ENCODE measurements around the gene TEPSIN.
A peak's percentile ranks its signal among the peaks of the same experiment; 100 is the strongest.

Gene TEPSIN

DNA sequence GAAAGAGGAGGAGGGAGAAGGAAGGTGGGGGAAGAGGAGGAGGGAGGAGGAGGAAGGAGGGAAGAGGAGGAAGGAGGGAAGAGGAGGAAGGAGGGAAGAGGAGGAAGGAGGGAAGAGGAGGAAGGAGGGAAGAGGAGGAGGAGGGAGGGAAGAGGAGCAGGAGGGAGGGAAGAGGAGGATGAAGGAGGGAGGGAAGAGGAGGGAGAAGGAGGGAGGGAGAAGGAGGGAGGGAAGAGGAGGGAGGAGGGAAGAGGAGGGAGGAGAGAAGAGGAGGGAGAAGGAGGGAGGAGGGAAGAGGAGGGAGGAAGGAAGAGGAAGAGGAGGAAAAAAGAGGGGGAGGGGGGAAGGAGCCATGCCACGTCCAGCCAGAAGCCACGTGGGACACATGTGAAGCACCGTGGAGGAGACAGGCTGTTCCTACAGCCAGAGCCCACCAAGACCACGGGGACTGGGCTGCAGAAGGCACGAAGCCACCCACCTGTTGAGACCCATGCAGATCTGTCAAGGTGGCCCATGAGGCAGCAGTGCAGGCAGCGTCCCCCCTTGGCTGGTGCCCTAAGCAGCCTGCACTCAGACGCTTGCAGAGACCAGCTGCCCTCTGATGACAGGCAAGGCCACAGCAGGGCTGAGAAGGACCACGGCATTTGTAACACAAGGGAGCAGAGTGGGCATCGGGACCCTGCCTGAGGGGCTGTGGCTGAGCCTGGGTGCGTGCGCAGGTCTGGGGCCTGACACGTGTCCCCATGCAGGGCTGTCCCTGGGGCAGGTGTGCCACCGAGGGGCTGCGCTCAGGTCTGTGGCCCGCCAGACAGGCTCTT is 10.6 kb upstream of the TEPSIN start:
- DNase-seq: peak in 1 of 2 experiments; percentile 54

DNA sequence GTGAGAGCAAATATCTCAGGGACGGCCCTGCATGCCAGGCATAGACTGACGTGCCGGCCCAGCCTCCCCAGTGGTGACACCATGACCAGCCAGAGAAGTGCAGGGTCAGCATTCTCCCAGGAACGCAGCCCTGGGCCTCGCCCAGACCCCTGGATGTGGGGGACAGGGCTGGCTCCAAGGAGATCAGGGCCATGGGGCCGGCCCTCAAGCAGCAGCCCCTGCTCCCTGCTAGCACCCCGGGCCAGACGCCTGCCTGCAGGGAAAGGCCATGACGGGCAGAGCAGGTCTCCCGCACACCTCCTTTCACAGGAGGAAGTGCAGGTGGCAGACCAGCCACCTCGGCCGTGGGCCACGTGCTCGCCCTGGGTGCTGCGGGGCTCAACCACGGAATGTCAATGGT is 9.8 kb upstream of the TEPSIN start:
- no peak for DNase-seq

DNA sequence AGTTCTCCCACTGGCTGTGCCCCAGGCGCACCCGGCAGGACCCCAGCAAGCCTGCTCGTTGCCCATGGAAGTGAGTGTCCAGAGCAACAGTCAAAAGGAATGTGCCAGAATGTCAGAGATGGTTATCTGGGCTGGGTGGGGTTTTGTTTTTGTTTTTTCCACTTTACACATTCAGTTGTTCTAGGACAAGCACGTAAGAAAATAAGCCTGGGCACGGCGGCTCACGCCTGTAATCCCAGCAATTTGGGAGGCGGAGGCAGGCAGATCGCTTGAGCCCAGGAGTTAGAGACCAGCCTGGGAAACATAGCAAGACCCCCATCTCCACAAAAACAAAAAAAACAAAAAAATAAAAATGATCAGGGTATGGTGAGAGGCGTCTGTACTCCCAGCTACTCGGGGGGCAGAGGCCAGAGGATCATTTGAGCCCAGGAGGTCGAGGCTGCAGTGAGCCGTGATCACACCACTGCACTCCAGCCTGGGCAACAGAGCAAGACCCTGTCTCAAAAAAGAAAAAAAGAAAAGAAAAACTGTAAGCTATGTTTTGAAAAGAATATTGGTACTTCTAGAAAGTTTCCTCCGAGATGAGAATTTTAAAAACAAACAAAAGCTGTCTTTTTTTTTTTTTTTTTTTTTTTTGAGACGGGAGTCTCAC is 8.6 kb upstream of the TEPSIN start:
- DNase-seq: no peak

DNA sequence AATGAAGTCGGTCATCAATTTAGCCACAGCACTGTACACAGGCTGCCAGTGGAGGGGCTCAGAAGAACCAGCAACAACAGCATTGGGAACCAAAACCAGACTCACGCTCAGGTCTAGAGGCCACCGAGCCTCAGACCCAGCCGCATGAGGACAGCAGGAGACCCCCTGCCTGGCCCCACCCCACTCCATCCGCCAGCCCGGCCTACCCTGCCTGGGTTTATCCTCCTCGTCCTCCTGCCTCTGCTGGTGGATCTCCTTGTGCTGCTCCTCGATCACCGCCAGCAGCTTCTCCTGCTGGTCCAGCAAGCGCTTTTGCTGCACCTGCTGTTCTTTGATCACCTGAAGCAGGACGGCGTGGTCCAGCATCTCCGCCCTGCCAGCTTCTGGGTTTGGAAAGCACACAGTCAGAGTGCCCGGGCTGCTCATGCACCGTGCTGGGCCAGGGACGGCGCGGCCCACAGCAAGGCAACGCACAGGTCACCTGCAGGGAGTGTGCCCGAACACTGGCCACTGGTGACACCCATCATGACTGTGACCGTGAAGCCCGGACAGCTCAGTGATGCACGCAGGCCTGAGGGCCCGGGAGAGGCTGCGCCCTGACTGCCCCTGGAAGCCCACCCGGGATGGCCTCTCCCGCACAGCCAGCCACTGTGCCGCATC is 8.0 kb upstream of the TEPSIN start:
- DNase-seq: no peak

DNA sequence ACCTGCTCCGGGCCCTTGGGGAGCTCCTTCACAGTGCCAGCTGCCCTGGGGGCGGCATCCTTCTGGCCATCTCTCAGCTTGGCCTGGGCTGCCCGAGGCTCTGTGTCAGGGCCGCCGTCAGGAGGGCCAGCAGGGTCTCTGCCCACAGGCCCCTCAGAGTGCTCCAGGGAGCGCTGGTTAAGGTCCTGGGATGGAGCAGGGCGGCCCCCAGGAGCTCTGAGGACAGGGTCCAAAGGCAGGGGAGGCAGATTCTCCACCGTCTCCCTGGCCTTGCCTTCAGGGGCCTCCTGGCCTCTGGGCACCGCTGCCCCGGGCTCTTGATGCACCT is 7.5 kb upstream of the TEPSIN start:
- DNase-seq: no peak

DNA sequence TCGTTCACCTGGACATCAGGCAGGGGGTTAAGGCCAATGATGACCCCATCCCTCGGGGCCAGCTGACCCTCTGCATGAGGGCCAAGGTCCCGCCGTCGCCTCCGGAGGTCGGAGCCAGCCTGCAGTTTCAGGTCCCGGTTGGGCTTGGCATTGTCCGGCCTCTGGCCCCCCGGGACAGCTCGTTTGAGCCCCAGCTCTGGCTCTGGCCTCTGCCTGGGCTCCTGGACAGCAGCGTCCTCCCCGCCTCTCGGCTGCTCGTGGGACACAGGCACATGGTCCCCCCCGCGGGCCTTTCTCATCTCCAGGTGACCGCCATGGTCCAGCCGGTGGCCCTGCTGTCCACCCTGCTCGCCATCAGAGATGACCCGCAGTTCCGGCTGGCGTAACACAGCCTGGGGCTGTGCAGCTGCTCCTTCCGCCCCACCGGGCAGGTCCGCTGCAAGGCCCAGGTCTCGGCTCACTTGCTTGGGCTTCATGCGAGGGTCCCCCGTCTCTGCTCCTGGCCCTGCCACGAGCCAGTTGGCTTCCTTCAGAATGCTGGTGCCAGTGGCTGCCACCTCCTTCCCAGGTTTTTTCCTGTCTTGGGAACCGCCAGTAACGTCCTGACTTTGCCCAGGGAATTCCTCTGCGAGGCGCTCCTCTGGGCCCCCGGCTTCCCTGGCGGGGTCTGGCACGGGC is 6.9 kb upstream of the TEPSIN start:
- no peak for DNase-seq

DNA sequence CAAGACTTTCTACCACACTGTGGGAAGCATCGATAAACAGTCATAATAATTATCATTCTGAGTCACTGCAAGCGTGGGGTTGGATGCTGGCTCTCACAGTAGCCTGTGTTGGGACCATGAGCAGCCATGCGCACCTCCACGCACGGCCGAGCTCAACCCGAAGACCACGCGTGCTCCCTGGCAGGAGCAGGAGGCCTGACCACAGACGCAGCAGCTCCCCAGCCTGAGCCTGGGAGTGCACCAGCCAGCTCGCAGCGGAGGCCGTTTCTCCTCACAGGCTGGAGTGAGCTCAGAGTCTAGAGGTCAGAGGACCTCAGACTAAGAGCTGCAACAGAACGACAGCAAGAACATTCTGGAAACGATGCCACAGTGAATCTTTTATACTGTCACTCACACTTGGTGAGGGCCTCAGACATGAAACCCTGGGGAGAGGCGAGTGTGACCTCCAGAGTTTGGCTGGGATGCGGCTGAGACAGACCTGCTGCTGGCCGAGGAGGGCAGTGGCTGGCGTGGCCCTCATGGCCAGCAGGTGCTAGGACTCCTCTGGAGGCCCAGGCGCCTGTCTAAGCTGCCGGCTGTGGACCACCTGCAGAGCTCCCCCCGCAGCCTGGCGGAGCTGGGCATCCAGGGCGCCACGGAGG is 6.3 kb upstream of the TEPSIN start:
- no peak for DNase-seq

DNA sequence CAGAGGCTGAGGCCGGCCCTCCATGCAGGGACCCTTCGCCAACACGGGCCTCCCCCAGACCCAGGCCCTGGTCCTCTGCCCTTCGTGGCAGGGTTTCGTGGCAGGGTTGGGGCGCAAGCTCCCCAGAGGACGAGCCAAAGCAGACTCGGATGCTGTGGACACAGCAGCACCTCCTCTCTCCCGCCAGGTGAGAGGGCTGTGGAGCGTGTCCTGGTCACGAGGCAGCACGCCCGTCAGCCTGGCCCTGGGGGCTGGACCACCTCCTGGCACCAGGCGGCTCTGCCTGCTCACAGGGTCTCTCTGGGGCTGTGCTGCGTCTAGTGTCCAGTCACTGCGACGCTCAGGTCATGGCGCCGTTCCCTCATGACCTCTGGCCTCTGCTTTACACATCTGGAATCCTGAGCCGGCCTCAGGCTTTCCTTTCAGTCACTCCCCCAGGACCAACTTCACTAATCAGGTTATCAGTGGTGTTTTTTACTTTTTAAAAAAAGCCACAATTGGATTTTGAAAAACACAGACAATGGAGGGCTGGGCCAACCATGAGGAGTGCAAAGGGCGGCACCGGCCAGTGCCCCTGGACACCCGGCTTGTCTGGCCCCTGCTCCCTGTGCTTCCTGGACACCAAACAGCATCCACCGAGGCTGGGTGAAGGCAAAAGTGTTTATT is 5.6 kb upstream of the TEPSIN start:
- no peak for DNase-seq

GRCh38 chr17:81243333-81243664 is 4.4 kb upstream of the TEPSIN start:
- no peak for DNase-seq

DNA sequence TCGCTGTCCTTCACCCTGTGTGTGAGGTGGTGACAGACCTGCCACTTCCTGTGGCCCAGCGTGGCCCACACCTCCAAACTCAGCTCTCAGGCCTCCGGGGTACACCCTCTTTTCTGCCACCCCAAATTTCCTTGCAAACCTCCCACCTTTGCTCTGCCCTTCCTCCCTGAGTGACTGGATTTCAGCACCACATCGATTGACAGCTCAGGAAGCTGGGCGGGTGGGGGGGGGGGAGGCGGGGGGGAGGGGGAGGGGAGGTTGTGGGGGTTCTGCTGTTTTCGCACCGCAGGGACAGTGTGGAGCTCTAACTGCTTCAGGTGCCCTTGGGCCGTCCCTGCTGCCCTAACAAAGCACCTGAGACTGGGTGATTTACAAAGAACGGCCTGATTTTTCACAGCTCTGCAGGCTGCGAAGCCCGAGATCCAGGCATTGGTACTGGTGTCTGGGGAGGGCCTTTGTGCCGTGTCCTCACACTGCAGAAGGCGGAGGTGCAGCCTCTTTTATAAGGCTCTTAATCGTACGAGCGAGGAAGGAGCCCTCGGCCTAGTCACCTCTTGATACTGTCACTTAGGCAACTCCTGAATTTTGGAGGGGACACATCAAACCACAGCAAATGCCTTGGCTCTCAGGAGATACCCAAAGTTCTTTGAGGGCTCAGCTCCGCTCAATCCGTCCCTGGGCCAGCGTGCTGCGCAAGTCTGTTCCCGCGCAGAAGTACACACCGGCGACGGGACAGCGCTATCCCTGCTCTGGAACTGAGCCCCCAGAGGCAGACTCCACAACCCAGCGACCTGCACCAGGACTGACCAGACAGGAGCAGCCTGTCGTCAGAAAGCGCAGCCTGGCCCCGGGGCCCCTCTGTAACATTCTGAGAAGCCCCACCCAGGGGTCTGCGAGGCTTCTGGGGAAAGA is 3.8 kb upstream of the TEPSIN start:
- DNase-seq: peak in 1 of 2 experiments; percentile 31

GRCh38 chr17:81241648-81242420 is 3.0 kb upstream of the TEPSIN start:
- peak; percentile 41 to 82 for DNase-seq

DNA sequence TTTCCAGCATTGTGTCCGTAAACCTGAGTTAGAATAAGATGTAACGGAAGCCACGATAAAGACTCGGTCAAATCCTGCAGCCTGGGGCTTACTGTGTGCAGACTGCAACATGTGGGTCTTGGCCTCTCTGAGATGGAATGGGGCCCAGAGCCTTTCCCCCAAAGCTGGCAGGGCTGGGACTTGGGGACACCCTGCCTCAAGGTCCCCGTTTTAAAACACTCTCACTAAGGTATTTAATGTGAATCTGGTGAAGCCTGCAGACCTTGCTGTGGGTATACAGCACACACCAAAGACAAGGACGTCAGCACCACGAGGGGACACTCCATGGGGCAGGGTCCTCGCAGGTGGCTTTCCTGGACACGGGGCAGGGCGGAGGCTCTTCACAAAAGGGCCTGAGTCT is 2.3 kb upstream of the TEPSIN start:
- DNase-seq: no peak

DNA sequence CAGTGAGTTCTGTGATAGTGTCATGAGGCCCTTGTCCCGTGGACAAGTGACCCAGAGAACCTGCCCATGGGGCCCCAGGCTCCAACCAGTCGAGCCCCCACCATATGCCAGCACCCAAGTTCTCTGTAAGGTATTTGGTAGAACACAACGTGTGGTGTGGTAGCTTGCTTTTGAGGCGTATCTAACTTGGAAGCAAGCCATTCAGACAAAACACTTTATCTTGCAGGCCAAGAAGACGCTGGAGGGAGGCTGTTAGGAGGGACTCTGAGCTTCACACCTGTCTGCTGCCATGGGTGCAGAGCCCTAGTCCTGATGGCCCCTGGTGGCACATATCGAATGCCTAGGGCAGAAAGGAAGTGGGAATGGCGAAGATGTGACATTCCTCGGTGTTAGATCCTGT is 1.9 kb upstream of the TEPSIN start:
- no peak for DNase-seq

DNA sequence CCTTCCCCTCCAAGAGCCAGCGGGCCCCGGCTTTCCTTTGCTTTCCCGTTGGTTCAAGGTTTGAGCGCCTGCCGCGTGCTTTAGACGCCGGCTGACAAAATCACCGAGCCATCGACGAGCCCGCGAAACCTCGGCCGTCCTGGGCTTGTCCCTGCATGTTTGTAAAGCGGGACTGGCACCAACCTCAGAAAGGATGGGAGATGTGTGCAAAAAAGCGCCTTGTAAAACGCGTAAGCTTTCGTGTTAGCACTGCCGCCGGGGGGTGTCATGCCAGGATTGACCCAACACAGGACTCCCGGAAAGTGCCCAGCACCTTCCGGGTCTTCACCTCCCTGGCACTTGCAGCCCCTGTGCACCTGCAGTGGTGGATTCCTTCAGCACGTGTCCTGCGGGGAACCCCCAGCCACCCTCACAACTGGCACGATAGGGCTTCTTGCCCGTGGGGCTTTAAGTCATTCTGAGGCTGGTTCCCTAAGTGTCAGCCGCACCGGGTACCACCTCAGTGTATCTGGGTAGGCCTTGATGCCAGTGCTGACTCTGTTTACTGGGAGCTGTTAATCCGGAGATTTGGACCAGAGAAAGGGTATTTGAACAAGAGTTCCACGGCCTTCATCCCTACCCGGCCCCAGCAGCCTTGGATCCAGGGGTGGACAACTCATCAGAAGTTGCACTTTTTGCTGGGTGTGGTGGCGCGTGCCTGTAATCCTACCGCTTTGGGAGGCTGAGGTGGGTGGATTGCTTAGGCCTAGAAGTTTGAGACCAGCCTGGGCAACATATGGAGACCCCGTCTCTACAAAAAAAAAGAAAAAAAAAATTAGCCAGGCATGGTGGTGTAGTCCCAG is 1.1 kb upstream of the TEPSIN start:
- DNase-seq: peak in 1 of 2 experiments; percentile 40

DNA sequence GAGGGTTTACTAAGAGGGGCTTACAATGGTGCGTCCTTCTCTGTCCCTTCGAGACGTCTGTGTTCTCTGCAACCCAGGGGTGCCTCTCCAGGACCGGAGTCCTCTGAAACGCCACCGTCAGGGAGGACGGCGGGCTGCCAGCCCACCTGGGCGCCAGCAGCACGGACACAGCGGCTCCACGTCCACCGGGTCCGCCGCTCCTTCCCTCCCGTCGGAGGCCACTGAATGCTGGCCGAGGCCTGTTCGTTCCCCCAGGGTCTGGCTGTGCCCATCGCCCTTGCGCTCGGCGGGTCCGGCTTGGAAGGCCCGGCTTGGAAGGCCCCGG is 403 bp downstream of the TEPSIN start:
- no peak for DNase-seq

DNA sequence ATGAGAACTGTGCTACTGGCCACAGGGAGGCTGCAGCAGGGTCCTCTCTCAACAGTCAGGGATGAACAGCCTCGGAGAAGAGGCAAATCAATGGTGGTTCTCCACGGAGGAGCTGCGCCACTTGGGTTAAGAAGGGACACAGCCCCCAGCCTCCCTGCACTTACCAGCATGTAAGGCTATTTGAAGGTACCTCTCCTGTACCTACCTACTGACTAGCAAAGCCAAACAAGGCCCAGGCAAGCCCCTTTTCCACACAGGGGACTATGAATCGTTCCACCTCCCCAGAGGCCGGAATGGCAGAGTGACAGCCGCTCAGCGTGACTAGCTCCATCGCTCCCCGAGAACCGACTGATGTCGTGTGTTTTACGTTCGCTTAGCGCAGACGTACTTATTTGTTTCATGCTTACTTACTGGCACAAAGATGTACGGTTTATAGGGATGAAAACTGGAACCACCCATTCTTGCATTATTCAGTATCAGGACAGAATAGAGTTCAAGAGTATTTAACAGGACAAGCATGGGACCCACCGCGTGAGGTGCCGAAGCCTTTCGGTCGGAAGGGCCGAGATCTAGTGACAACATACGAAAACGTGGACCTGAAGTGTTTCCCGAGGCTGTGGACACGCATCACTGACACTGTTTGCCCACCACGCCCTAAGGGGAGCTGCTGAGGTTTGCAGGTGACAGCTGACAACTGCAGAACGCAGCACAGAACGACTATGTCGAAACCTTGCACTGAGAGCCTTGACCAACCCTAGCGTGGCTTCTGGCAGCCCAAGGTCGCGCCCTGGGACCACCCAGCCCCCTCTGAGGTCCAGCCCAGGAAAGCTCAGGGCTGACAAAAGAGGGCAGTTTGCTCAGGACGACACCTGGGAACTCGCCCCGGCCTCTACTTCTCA is 1.0 kb downstream of the TEPSIN start:
- DNase-seq: no peak

DNA sequence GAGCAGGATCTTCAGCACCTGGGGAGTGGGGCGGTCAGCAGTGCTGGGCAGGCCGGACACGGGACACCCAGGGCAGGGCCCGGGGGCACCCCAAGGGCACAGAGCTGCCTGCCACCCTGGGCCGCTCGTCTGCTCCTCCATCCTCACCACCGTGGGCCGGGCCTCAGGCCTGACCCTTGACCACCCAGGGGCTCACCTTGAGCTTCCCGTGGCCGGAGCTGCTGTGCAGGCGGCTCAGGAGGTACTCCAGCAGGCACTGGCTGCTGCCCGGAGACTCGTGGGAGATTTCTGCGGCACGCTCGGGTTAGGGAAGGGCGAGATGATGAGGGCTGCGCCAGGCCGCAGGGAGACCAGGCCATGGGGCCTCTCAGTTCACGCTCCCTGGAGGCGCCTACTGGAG is 2.1 kb downstream of the TEPSIN start:
- no peak for DNase-seq

DNA sequence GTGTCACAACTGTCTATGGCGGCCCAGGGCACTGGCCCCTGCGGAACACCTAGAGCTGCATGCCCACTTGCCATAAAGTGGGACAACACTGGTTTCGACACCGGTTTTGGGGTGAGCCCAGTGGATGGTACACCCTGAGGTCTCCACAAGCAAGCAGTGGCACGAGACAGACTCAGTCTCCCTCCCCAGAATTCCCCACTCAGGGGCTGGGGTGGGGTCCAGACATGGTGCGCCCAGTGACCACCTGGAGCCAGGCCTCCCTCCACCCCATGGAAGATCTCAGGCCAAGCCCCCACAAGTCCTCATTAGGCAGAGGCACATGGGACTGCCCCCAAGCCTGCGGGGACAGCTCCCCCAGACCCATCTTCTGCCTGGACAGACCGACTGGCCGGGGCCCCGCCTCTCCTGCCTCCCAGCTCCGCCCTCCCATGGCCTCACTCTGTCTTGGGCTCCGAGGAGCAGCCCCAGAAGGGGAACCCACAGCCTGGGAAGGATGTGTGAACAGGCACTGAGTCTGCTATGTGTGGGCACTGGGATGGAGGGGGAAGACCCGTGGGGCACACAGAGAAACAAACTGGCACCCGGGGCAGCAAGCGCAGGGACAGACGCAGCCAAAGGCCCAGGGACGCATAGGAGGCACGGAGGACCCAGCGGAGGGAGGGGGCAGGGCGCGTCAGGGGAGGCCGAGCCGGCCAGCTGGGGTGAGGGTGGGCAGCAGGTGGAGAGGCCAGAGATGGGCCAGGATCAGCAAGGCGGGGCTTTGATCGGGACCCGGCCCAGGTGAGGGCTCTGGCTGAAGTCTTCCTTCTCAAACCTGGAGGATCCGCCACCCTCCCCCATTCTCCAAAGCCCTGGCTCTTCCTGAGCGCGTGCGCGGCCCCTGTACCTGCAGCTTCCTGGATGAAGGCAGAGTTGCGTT is 2.8 kb downstream of the TEPSIN start:
- DNase-seq: no peak

Measured in NCI-H524 (cell line).